WTC11 (cell line): Measurements from ENCODE around the gene ZGRF1. TPM values are rescaled to one million over a fixed set of nuclear protein-coding genes. Genes with fewer than 3 reads are reported as not detected.

ENCODE experiments used
- ATAC-seq: fragments of 200-7000 bp; cut with Tn5 transposase; 2 replicates; pipeline ENCODE4 v1.10.0; 2021; ENCODE audit warnings: mild to moderate bottlenecking, moderate library complexity
- CTCF ChIA-PET: fragments of 300-600 bp; sonication (Branson Sonifier 250); formaldehyde crosslinking; loops from one replicate; lab custom pipeline; 2021; ENCODE audit warnings: antibody characterized with exemption; lab: Charles Lee
- POLR2A ChIA-PET: fragments of 350-600 bp; sonication (Branson Sonifier 250); formaldehyde crosslinking; loops from one replicate; lab custom pipeline; 2021; ENCODE audit warnings: antibody characterized with exemption; lab: Charles Lee
- DNase-seq: peaks from one replicate; pipeline ENCODE4 v3.0.0; 2021; ENCODE audit warnings: low spot score
- H3K27ac Mint-ChIP-seq: 2 replicates; pipeline ENCODE4 v1.8.0; 2021; ENCODE audit warnings: mixed read lengths
- H3K27me3 Mint-ChIP-seq: 2 replicates; pipeline ENCODE4 v1.8.0; 2021; ENCODE audit warnings: low read depth, mild to moderate bottlenecking, moderate library complexity, mixed read lengths
- H3K36me3 Mint-ChIP-seq: 2 replicates; pipeline ENCODE4 v1.8.0; 2021; ENCODE audit warnings: mixed read lengths
- H3K4me1 Mint-ChIP-seq: 2 replicates; pipeline ENCODE4 v1.8.0; 2022; ENCODE audit warnings: mixed read lengths
- H3K4me3 Mint-ChIP-seq: 2 replicates; pipeline ENCODE4 v1.8.0; 2021; ENCODE audit warnings: mild to moderate bottlenecking, moderate library complexity, mixed read lengths
- H3K9me3 Mint-ChIP-seq: 2 replicates; pipeline ENCODE4 v1.8.0; 2021; ENCODE audit warnings: mixed read lengths
- E2F5 ChIP-seq: sonication (generic); formaldehyde crosslinking; IDR thresholded peaks from 2 replicates; pipeline ENCODE4 v1.8.1; 2022; ENCODE audit warnings: mild to moderate bottlenecking, moderate library complexity, missing genetic modification reagents
- EMX1 ChIP-seq: fragments of 250-450 bp; sonication (Bioruptor Pico); IDR thresholded peaks from 2 replicates; pipeline ENCODE4 v1.8.0; 2021; ENCODE audit warnings: mild to moderate bottlenecking
- ETV6 ChIP-seq: sonication (generic); formaldehyde crosslinking; IDR thresholded peaks from 2 replicates; pipeline ENCODE4 v1.8.1; 2022; ENCODE audit warnings: mild to moderate bottlenecking, missing genetic modification reagents
- FOXJ3 ChIP-seq: sonication (generic); formaldehyde crosslinking; IDR thresholded peaks from 2 replicates; pipeline ENCODE4 v1.9.0; 2021; ENCODE audit warnings: missing genetic modification reagents, mild to moderate bottlenecking, borderline replicate concordance
- FOXP1 ChIP-seq: sonication (generic); formaldehyde crosslinking; IDR thresholded peaks from 2 replicates; pipeline ENCODE4 v1.8.0; 2022; ENCODE audit warnings: missing genetic modification reagents, mild to moderate bottlenecking, moderate library complexity, borderline replicate concordance
- GTF2I ChIP-seq: fragments of 250-450 bp; sonication (Bioruptor Pico); conservative IDR thresholded peaks from 2 replicates; pipeline ENCODE4 v1.4.0; 2021; ENCODE audit warnings: mild to moderate bottlenecking
- HMGXB4 ChIP-seq: sonication (generic); formaldehyde crosslinking; IDR thresholded peaks from 2 replicates; pipeline ENCODE4 v1.8.1; 2023; ENCODE audit warnings: mild to moderate bottlenecking, moderate library complexity, missing genetic modification reagents
- MAX ChIP-seq: sonication (generic); formaldehyde crosslinking; IDR thresholded peaks from 2 replicates; pipeline ENCODE4 v1.8.0; 2022; ENCODE audit warnings: mild to moderate bottlenecking, missing genetic modification reagents
- MLX ChIP-seq: sonication (generic); formaldehyde crosslinking; IDR thresholded peaks from 2 replicates; pipeline ENCODE4 v1.8.1; 2023; ENCODE audit warnings: mild to moderate bottlenecking, missing genetic modification reagents, moderate library complexity
- MXD4 ChIP-seq: fragments of 250-450 bp; sonication (Bioruptor Pico); IDR thresholded peaks from 2 replicates; pipeline ENCODE4 v1.8.0; 2021; ENCODE audit warnings: mild to moderate bottlenecking, moderate library complexity, borderline replicate concordance
- PRRX2 ChIP-seq: fragments of 250-450 bp; sonication (Bioruptor Pico); IDR thresholded peaks from 2 replicates; pipeline ENCODE4 v1.8.0; 2021; ENCODE audit warnings: mild to moderate bottlenecking
- ZBTB43 ChIP-seq: sonication (generic); formaldehyde crosslinking; IDR thresholded peaks from 2 replicates; pipeline ENCODE4 v1.8.1; 2023; ENCODE audit warnings: mild to moderate bottlenecking, missing genetic modification reagents
- ZNF281 ChIP-seq: sonication (generic); formaldehyde crosslinking; IDR thresholded peaks from 2 replicates; pipeline ENCODE4 v1.8.0; 2023; ENCODE audit warnings: mild to moderate bottlenecking, missing genetic modification reagents
- total RNA-seq: library from RNA; stranded (reverse); gene quantifications from 3 replicates; pipeline ENCODE4 v1.2.3, GENCODE V29; 2021

ZGRF1 gene
- total RNA-seq, 1 experiment from 2014 or later: 56.2 TPM

GRCh38 chr4:112562254-112562879 is 74.3 kb downstream of the ZGRF1 start (continued):
- TF ChIP-seq HMGXB4 (no peak), FOXP1 (no peak)

- Mint-ChIP-seq H3K4me1 (0 out of 2 replicates have a peak, but pooled peaks cover 6% of the 10 kb centered on the region), H3K9me3 (no peaks in the 10 kb centered on the region), H3K27me3 (no peaks in the 10 kb centered on the region), H3K27ac (no peak overlapping the region), H3K4me3 (no peak overlapping the region), H3K36me3 (peaks cover 13% of the 10 kb centered on the region)
- no peak for ATAC-seq
- CTCF ChIA-PET: interaction anchor here (1.1 kb wide), 1 partner anchor 36 kb away, joined by 4 read pairs; no protein-coding TSS in a partner anchor
- POLR2A ChIA-PET: no interaction called here
- no peak for DNase-seq
- TF ChIP-seq ZNF281 (CRISPR knock-in tag) (no peak), EMX1 (CRISPR knock-in tag) (no peak), ZBTB43 (CRISPR knock-in tag) (no peak), PRRX2 (no peak), ETV6 (CRISPR knock-in tag) (no peak)
These were observed 76.6 kb downstream of the ZGRF1 start for GRCh38 chr4:112560084-112560483.

- TF ChIP-seq FOXJ3: no peak
- TF ChIP-seq MLX (CRISPR knock-in tag): no peak
- no peak for TF ChIP-seq MXD4
- TF ChIP-seq MAX (CRISPR knock-in tag): no peak
- no peak for TF ChIP-seq E2F5 (CRISPR knock-in tag)
- no peak for TF ChIP-seq GTF2I
- TF ChIP-seq, all 79 proteins: peak for 0
- Mint-ChIP-seq H3K27me3 (no peaks in the 10 kb centered on the region), H3K27ac (no peak overlapping the region), H3K36me3 (peaks cover 19% of the 10 kb centered on the region), H3K4me3 (no peak overlapping the region), H3K4me1 (0 out of 2 replicates have a peak, but pooled peaks cover 6% of the 10 kb centered on the region), H3K9me3 (no peaks in the 10 kb centered on the region)
- ChIA-PET POLR2A (no interaction called here), CTCF (interaction anchor here (0.8 kb wide), 1 partner anchor 35 kb away, joined by 3 read pairs; no protein-coding TSS in a partner anchor)
- DNase-seq (no peak), ATAC-seq (no peak)
These were observed 77.7 kb downstream of the ZGRF1 start for GRCh38 chr4:112559053-112559452.
